Subcutaneous abdominal adipose tissue (tissue), 5 donors: Measurements from ENCODE around the gene NAA35.
"Not testable (repeated sequence)": the region's sequence is repeated elsewhere in the genome, so short reads cannot be mapped to it uniquely, and the experiment has no call there.

Experiments used
- H3K27ac ChIP-seq: one replicate; pipeline ENCODE4 v1.7.0; 2013; ENCODE audit warnings: low read depth, mild to moderate bottlenecking, inconsistent platforms, low read length, moderate library complexity
- H3K27me3 ChIP-seq, 5 donors: one replicate each; pipeline ENCODE4 v1.7.0; 2013; ENCODE audit warnings: low read length in 5 of 5, inconsistent platforms in 1 of 5; ENCODE audit not compliant: control insufficient read depth in 5 of 5, insufficient read depth in 4 of 5
- H3K36me3 ChIP-seq, 5 donors: one replicate each; pipeline ENCODE4 v1.7.0; 2013; ENCODE audit warnings: low read length in 5 of 5; ENCODE audit not compliant: control insufficient read depth in 5 of 5, insufficient read depth in 5 of 5
- H3K4me1 ChIP-seq, 5 donors: one replicate each; pipeline ENCODE4 v1.7.0; 2013; ENCODE audit warnings: low read length in 5 of 5, mild to moderate bottlenecking in 3 of 5, moderate library complexity in 1 of 5; ENCODE audit not compliant: control insufficient read depth in 5 of 5, insufficient read depth in 5 of 5
- H3K4me3 ChIP-seq, 5 donors: one replicate each; pipeline ENCODE4 v1.7.0; 2013; ENCODE audit warnings: low read length in 5 of 5, low read depth in 1 of 5
- H3K9ac ChIP-seq, 5 donors: one replicate each; pipeline ENCODE4 v1.7.0; 2013; ENCODE audit warnings: low read length in 5 of 5, mild to moderate bottlenecking in 4 of 5, moderate library complexity in 3 of 5
- H3K9me3 ChIP-seq, 5 donors: one replicate each; pipeline ENCODE4 v1.7.0; 2013; ENCODE audit warnings: low read length in 5 of 5; ENCODE audit not compliant: control insufficient read depth in 5 of 5
- donor health status: healthy.
- donor health status: healthy.
- donor health status: healthy.
- donor health status: healthy.
- donor health status: healthy.

Gene NAA35

GRCh38 chr9:86048018-86048742 lies 107.2 kb downstream of the NAA35 start:
- H3K36me3 ChIP-seq, H3K4me1 ChIP-seq, H3K4me3 ChIP-seq, H3K27me3 ChIP-seq, H3K9ac ChIP-seq, H3K27ac ChIP-seq, H3K9me3 ChIP-seq: not testable (repeated sequence)

DNA sequence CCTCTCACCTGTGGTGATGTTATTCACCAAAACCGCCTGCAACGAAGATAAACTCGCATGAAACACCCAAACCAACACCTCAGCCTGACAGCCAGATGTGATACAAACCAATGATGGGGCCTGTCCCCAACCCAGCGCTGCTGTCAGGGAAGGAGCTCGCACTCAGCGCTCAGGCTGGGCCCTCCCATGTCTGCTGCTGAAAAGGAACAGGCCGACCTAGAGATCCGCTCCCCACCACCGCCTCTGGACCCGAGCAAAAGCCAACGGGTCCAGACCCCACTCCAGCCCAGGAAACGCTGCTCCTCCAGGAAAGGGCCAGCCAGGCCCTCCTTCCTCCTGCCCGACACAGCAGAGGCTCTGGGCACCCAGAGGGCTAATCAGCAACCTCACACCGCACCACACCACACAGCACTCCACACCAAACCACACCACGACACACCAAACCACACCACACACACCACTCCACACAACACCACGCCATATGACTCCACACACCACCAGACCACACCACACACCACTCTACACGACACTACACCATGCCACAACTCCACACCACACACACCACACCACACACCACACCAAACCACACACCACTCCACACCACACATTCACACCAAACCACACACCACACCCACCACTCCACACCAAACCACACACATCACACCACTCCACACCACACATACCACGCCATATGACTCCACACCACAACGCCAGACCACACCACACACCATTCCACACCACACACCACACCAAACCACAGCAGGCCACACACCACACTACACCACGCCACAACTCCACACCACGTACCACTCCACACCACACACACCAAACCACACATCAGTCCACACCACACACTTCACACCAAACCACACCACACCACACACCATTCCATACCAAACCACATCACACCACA lies 111.9 kb downstream of the NAA35 start:
- Histone ChIP-seq H3K9ac (no peak overlapping the region), H3K4me1 (no peaks in the 10 kb centered on the region), H3K27me3 (no peaks in the 10 kb centered on the region), H3K4me3 (no peak overlapping the region), H3K36me3 (no peaks in the 10 kb centered on the region), H3K27ac (no peak overlapping the region), H3K9me3 (no peaks in the 10 kb centered on the region)

DNA sequence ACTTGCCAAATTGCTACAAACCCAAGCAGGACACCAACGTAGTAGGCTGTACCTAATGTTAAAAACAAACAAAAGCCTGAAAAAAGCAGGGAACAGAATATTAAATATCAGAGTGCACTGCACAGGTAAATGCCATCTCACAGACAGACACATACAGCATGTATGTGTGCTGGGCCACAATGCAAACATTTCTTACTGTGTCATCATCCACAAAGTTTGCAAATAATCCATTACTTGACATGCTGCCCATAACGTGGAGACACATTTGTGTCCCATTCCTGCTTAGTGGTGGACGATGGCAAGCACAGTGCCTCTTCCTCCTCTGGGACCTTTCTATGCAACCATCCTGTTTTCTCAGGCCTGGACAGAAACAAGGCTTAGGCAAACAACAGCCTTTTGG lies 113.7 kb downstream of the NAA35 start:
- Histone ChIP-seq H3K9me3 (no peaks in the 10 kb centered on the region), H3K27ac (no peak overlapping the region), H3K9ac (no peak overlapping the region), H3K36me3 (no peaks in the 10 kb centered on the region), H3K27me3 (no peaks in the 10 kb centered on the region), H3K4me3 (no peak overlapping the region), H3K4me1 (no peaks in the 10 kb centered on the region)

- Histone ChIP-seq H3K27ac (no peak overlapping the region), H3K9ac (no peak overlapping the region), H3K9me3 (no peaks in the 10 kb centered on the region), H3K4me1 (no peaks in the 10 kb centered on the region), H3K36me3 (no peaks in the 10 kb centered on the region), H3K27me3 (no peaks in the 10 kb centered on the region), H3K4me3 (no peak overlapping the region)
Observed at GRCh38 chr9:86057491-86057890, 116.5 kb downstream of the NAA35 start.

DNA sequence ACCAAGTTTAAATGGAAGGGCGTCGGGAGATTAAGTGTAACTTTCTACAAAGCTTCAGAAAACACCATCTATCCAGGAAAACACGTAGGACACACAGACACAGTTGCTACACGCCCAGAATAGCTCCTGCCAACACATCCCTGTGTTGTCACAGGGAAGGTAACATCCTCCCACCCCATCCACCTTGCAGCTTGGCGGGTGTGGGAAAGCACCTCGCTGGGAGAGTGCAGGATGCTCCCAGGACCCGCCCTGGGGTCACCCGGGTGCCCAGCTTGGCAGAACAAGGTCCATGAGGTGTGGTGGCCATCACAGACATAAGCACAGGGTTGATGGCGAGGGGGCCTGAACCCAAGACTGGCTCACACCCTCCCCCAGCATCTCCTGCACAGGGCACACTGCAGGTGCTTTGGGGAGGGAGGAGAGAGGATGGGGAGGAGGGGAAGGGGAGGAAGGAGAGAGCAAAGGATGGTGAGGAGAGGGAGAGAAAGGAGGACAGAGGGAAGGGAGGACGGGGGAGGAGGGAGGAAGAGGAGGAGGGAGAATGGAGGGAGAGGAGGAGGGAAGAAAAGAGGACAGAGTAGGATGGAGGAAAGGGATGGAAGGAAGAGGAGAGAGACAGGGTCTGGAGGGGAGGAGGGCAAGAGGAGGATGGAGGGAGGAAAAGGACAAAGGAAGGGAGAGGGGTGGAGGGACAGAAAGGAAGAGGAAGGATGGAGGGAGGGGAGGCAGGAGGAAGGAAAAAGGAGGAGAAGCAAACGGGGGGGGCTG lies 121.2 kb downstream of the NAA35 start:
- no peaks in the 10 kb centered on the region for H3K27me3 ChIP-seq
- H3K36me3 ChIP-seq = no peaks in the 10 kb centered on the region
- no peak overlapping the region for H3K27ac ChIP-seq
- no peak overlapping the region for H3K4me3 ChIP-seq
- H3K9me3 ChIP-seq = no peaks in the 10 kb centered on the region
- H3K9ac ChIP-seq = no peak overlapping the region
- no peaks in the 10 kb centered on the region for H3K4me1 ChIP-seq

DNA sequence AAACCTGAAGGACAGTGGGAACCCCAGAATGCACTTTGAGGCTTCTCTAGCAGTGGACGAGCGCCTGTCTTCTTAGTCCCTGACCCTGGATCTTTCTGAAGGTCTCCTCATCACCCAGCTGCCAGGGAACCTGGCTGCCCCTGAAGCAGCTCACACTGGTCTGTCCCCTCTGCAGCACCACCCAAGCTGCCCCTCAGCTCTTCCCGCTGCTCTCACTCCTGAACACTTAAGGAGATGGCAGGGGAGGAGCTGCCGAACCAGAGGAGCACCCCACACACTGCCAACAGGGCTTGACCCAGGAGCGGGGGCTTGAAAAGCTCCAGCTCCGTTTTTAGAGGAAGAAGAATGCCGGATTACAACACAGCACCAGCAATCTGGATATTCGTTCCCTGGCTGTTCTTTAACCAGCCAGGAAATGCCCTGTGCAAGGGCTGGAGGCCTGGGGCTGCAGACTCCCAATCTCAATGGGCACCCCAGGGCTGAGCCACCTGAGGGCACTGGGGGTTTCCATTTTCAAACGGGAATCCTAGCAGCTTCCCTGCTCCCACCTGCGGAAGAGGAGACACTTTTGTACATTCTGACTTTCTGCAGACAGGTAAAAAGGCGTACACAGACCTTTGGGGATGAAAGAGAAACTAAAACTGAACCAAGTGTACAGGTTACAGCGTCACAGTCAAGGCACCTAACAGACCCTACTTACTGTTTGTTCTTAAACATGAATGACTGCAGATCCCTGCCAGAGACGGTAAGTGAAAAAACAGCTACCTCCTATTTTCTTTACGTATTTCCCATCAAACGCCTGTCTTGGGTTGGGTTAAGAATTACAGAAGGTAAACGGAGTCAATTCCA lies 122.1 kb downstream of the NAA35 start:
- no peaks in the 10 kb centered on the region for H3K27me3 ChIP-seq
- H3K9ac ChIP-seq = no peak overlapping the region
- H3K9me3 ChIP-seq = no peaks in the 10 kb centered on the region
- no peaks in the 10 kb centered on the region for H3K4me1 ChIP-seq
- H3K27ac ChIP-seq = no peak overlapping the region
- H3K4me3 ChIP-seq = no peak overlapping the region
- H3K36me3 ChIP-seq = no peaks in the 10 kb centered on the region

GRCh38 chr9:86064220-86064619 lies 123.3 kb downstream of the NAA35 start:
- no peak overlapping the region for H3K4me3 ChIP-seq
- H3K9ac ChIP-seq = no peak overlapping the region
- no peaks in the 10 kb centered on the region for H3K27me3 ChIP-seq
- H3K9me3 ChIP-seq = no peaks in the 10 kb centered on the region
- no peak overlapping the region for H3K27ac ChIP-seq
- no peaks in the 10 kb centered on the region for H3K4me1 ChIP-seq
- H3K36me3 ChIP-seq = no peaks in the 10 kb centered on the region

GRCh38 chr9:86069206-86069869 lies 128.4 kb downstream of the NAA35 start:
- no peaks in the 10 kb centered on the region for H3K4me1 ChIP-seq
- no peak overlapping the region for H3K27ac ChIP-seq
- H3K36me3 ChIP-seq = peaks cover 0 to under 1% (median 0%) of the 10 kb centered on the region in 5 donors
- no peaks in the 10 kb centered on the region for H3K9me3 ChIP-seq
- H3K9ac ChIP-seq = no peak overlapping the region
- no peak overlapping the region for H3K4me3 ChIP-seq
- H3K27me3 ChIP-seq = no peaks in the 10 kb centered on the region
